HG02885 (cell line): ENCODE data around the gene SIGLEC15.

Experiments used
- ATAC-seq: cut with Tn5 transposase; IDR thresholded peaks from one replicate; pipeline ENCODE4 v1.9.1; 2021; ENCODE audit warnings: mild to moderate bottlenecking; ENCODE audit not compliant: unreplicated experiment, poor library complexity

The SIGLEC15 gene

GRCh38 chr18:45874491-45875184, 49.2 kb downstream of the SIGLEC15 start:
- ATAC-seq = peak; percentile 96

DNA sequence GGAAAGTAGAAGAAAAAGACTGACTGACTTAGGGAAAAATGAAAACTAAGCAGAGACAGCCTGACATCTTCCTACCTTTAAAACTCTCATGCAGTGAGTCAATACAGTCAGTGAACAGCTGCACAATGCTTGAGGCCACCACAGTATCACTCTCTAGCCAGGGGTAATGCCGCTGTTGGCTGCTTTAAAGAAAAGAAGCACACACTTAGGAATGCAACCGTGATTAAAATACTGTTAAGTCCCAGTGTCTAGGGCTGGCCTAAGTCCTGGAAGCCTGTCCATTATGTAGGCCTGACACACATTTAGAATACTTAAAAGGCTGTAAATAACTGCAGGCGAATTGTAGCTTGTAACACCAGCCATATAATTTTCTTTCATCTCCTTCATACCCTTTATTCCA, 50.7 kb downstream of the SIGLEC15 start:
- no peak for ATAC-seq

- ATAC-seq = no peak
Observed at GRCh38 chr18:45877403-45877802, 51.9 kb downstream of the SIGLEC15 start.

GRCh38 chr18:45879681-45880655, 54.5 kb downstream of the SIGLEC15 start:
- peak; percentile 92 for ATAC-seq

GRCh38 chr18:45880876-45881558, 55.5 kb downstream of the SIGLEC15 start:
- no peak for ATAC-seq

GRCh38 chr18:45887585-45887984, 62.1 kb downstream of the SIGLEC15 start:
- ATAC-seq = no peak

DNA sequence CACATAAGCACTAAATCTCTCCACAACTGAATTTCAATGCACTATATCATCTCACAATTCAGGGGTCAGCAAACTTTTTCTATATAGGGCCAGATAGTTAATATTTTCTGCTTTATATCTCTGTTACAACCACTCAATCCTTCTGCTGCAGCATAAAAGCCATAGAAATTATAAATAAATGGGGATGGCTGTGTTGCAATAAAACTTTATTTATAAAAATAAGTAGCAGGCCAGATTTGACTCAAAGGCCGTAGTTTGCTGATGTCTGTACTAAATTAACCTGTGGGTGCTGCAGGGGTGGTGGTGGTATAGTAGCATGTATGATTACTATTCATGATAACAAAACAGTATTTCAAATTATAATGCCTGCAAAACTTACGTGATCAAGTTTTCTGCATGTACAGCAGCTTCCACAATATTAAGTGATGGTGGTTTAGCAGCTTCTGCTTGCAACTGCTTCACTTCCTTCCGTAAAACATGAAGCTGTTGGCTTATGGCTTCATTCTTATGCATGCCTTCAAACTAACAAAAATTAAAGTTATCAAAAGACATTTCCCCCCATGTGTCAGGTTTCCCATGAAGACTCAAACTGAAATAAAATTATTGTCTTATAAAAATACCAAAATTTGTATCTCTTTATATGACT, 64.1 kb downstream of the SIGLEC15 start:
- ATAC-seq = no peak

DNA sequence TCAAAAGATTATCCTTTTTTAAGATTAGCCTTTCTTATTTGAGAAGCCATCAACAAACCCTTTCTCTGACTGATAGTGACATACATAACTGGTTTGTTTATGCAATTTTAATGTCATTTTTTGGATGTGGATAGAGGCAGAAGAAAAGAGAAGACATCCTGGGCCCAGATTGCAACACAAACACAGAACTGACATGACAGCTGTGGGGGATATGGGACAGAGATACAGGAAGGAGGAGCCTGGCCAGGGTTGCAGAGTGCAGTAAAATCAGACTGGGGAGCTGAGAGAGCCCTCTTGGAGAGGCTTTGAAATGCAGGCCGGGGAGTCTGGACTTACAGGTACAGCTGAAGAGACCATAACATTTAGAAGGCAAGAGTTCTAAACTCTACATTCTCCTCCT, 65.1 kb downstream of the SIGLEC15 start:
- ATAC-seq = no peak

- no peak for ATAC-seq
Observed at GRCh38 chr18:45891806-45892205, 66.3 kb downstream of the SIGLEC15 start.
